HG02759 (cell line): ENCODE data around the gene NME2.

Source experiments
- ATAC-seq: cut with Tn5 transposase; IDR thresholded peaks from one replicate; pipeline ENCODE4 v1.9.1; 2021; ENCODE audit warnings: mild to moderate bottlenecking, moderate library complexity; ENCODE audit not compliant: unreplicated experiment

The NME2 gene

GRCh38 chr17:51200295-51200694 is 34.1 kb downstream of the NME2 start:
- no peak for ATAC-seq

GRCh38 chr17:51200846-51201245 is 34.6 kb downstream of the NME2 start:
- ATAC-seq = no peak

- ATAC-seq = no peak
Measured at GRCh38 chr17:51203838-51204237, 37.6 kb downstream of the NME2 start.

GRCh38 chr17:51214920-51215319 is 48.7 kb downstream of the NME2 start:
- ATAC-seq = no peak

GRCh38 chr17:51217946-51218345 is 51.7 kb downstream of the NME2 start:
- no peak for ATAC-seq

- no peak for ATAC-seq
Measured at GRCh38 chr17:51221322-51221721, 55.1 kb downstream of the NME2 start.
